ENCODE data around the gene ULK1. TPM values are rescaled to one million over a fixed set of nuclear protein-coding genes. Genes with fewer than 3 reads are reported as not detected.
A peak's percentile ranks its signal among the peaks of the same experiment; 100 is the strongest.

ULK1 gene
- total and polyA plus RNA-seq, 2 donors from 2014 or later, result 11.4 to 33.4 TPM

- intact Hi-C loops (cut with DNase I), result no loop called here
- H3K27me3 ChIP-seq (ENCODE audit: control insufficient read depth, insufficient read depth, low read length), result no peaks in the 10 kb centered on the region
- no peaks in the 10 kb centered on the region for H3K9me3 ChIP-seq (ENCODE audit: control insufficient read depth in 2 of 3, insufficient read depth in 1 of 3, low read length in 3 of 3)
- no peaks in the 10 kb centered on the region for H3K4me1 ChIP-seq (ENCODE audit: control insufficient read depth in 2 of 3, insufficient read depth in 2 of 3, low read depth in 1 of 3, low read length in 3 of 3)
- H3K9ac ChIP-seq (ENCODE audit: low read length in 3 of 3), result no peak overlapping the region
- H3K27ac ChIP-seq (ENCODE audit: low read depth in 2 of 2, low read length in 2 of 2), result no peak overlapping the region
- no peak overlapping the region for H3K4me3 ChIP-seq (ENCODE audit: low read length in 3 of 3)
- no peaks in the 10 kb centered on the region for H3K36me3 ChIP-seq (ENCODE audit: control insufficient read depth in 2 of 3, insufficient read depth in 3 of 3, low read length in 3 of 3)
- no peak for TF ChIP-seq CTCF (IDR thresholded peaks at IDR 0.05; ENCODE audit: borderline replicate concordance, extremely low read depth, insufficient read depth)
- FAIRE-seq (no peak), DNase-seq (peak in 1 of 5 donors; percentile 59)
Observed at GRCh38 chr12:131853832-131854797, 40.3 kb upstream of the ULK1 start.

GRCh38 chr12:131854861-131855476 lies 39.5 kb upstream of the ULK1 start:
- peak in 1 of 5 donors; percentile 27 for DNase-seq
- intact Hi-C loops (cut with DNase I), result no loop called here
- Histone ChIP-seq H3K9me3 (ENCODE audit: control insufficient read depth in 2 of 3, insufficient read depth in 1 of 3, low read length in 3 of 3) (no peaks in the 10 kb centered on the region), H3K36me3 (ENCODE audit: control insufficient read depth in 2 of 3, insufficient read depth in 3 of 3, low read length in 3 of 3) (no peaks in the 10 kb centered on the region), H3K4me1 (ENCODE audit: control insufficient read depth in 2 of 3, insufficient read depth in 2 of 3, low read depth in 1 of 3, low read length in 3 of 3) (no peaks in the 10 kb centered on the region), H3K27me3 (ENCODE audit: control insufficient read depth, insufficient read depth, low read length) (no peaks in the 10 kb centered on the region), H3K9ac (ENCODE audit: low read length in 3 of 3) (no peak overlapping the region), H3K27ac (ENCODE audit: low read depth in 2 of 2, low read length in 2 of 2) (no peak overlapping the region), H3K4me3 (ENCODE audit: low read length in 3 of 3) (no peak overlapping the region)
- no peak for TF ChIP-seq CTCF (IDR thresholded peaks at IDR 0.05; ENCODE audit: borderline replicate concordance, extremely low read depth, insufficient read depth)
- no peak for FAIRE-seq

- H3K4me3 ChIP-seq (ENCODE audit: low read length in 3 of 3), result no peak overlapping the region
- no peaks in the 10 kb centered on the region for H3K4me1 ChIP-seq (ENCODE audit: control insufficient read depth in 2 of 3, insufficient read depth in 2 of 3, low read depth in 1 of 3, low read length in 3 of 3)
- no peak for TF ChIP-seq CTCF (IDR thresholded peaks at IDR 0.05; ENCODE audit: borderline replicate concordance, extremely low read depth, insufficient read depth)
- H3K36me3 ChIP-seq (ENCODE audit: control insufficient read depth in 2 of 3, insufficient read depth in 3 of 3, low read length in 3 of 3), result no peaks in the 10 kb centered on the region
- peak in 1 of 5 donors; percentile 59 for DNase-seq
- FAIRE-seq, result no peak
- H3K9ac ChIP-seq (ENCODE audit: low read length in 3 of 3), result no peak overlapping the region
- H3K9me3 ChIP-seq (ENCODE audit: control insufficient read depth in 2 of 3, insufficient read depth in 1 of 3, low read length in 3 of 3), result no peaks in the 10 kb centered on the region
- no peaks in the 10 kb centered on the region for H3K27me3 ChIP-seq (ENCODE audit: control insufficient read depth, insufficient read depth, low read length)
- intact Hi-C loops (cut with DNase I), result no loop called here
- no peak overlapping the region for H3K27ac ChIP-seq (ENCODE audit: low read depth in 2 of 2, low read length in 2 of 2)
Observed at GRCh38 chr12:131855521-131856142, 38.8 kb upstream of the ULK1 start.
